Stimulated activated CD4-positive, alpha-beta T cell treated with anti-CD3 and anti-CD28 coated beads, Interleukin-15, amount 100 ng/mL, for 24 hours (primary cell): ENCODE results near the gene PRCD.
"Not testable (repeated sequence)": the region's sequence is repeated elsewhere in the genome, so short reads cannot be mapped to it uniquely, and the experiment has no call there.

Source experiments
- DNase-seq: peaks from one replicate; pipeline ENCODE4 v3.0.0-alpha.2; 2020

PRCD gene

GRCh38 chr17:76558198-76559095 lies 18.6 kb downstream of the PRCD start:
- DNase-seq, result peak; percentile 31

DNA sequence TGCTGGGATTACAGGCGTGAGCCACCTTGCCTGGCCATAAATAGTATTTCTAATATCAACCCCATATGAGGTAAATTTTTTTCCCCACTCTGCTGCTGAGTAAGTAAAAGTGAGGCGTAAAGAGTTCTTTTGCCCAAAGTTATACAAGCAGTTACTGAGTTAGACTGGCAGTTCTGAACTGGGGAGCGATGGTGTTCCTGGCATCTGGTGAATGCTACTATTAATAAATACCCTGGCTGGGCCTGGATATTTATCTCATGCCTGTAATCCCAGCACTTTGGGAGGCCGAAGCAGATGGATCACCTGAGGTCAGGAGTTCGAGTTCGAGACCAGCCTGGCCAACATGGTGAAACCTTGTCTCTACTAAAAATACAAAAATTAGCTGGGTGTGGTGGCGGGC lies 19.6 kb downstream of the PRCD start:
- not testable (repeated sequence) for DNase-seq

DNA sequence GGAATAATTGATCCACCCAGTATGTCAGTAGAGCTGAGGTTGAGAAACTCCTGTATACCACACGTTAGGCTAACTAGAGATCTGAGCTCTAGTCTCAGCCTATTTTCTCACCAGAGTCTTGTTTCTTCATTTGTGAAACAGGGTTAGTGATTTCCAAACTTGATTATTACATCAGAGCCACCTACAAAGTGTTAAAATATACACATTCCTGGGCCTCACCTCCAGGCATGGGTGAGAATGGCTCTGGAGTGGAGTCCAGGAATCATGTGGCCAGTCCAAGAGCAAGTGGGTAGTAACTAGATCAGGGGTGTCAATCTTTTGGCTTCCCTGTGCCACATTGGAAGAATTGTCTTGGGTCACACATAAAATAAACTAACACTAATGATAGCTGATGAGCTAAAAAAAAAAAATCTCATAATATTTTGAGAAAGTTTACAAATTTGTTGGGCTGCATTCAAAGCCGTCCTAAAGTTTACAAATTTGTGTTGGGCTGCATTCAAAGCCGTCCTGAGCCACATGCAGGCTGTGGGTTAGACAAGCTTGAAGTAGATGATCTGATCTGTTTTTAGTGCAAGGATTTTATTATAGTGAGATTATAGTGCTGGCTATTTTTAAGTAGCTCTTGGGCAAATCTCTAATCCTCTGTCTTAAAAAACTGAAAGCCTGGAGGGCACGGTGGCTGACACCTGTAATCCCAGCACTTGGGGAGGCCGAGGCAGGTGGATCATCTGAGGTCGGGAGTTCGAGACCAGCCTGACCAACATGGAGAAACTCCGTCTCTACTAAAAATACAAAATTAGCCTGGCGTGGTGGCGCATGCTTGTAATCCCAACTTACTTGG lies 20.4 kb downstream of the PRCD start:
- no peak for DNase-seq

DNA sequence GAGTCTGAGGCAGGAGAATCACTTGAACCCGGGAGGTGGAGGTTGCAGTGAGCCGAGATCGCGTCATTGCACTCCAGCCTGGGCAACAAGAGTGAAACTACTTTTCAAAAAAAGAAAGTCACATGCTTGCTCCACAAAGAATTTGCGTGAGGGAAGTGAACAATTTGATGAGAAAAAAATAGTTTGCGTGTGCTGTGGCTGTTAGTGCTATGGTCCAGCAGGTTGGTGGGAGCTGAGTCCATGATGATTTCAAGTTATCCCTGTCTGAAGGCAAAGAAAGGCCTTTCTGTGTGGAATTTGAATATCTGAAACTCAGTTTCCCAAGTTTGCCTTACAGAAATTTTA lies 21.0 kb downstream of the PRCD start:
- DNase-seq, result no peak

- no peak for DNase-seq
Observed at GRCh38 chr17:76561332-76561731, 21.5 kb downstream of the PRCD start.

GRCh38 chr17:76561799-76562268 lies 22.0 kb downstream of the PRCD start:
- no peak for DNase-seq

DNA sequence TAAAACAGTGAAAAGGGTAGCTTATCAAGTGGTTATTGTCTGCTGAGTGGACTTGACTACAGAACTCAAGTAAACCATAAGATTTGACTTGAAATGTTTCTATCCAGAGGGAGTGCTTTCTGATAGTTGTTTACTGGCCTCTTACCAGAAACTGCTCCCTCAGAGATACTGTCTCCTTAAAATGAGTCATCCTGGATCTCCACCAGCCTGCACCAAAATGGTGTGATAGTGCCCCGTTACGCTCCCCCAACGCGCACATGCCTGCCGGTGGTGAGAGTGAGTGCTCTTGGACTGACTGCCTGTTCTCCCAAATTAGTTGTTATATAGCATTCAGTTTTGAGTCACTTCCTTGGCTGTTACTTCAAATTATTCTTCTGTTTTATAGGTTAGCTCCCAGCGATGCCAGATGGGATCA lies 22.9 kb downstream of the PRCD start:
- DNase-seq, result no peak

DNA sequence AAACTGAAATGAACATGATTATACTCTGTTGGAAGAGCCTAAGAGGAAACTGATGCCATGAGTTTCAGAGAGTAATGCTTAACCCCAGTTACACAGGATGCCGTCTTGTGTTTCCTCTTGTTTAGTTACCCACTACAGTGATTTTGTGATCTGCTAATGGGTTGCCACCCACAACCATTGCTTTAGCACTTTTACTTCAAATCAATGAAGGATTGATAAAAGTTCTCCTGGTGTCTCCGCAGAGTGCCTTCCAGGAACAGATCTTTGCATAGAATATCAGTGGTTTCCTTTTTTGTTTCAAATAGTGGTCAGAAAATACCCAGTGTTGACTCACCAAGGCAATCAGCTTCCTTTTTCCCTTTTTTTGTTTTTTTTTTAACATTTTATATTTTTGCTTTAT lies 23.5 kb downstream of the PRCD start:
- not testable (repeated sequence) for DNase-seq

DNA sequence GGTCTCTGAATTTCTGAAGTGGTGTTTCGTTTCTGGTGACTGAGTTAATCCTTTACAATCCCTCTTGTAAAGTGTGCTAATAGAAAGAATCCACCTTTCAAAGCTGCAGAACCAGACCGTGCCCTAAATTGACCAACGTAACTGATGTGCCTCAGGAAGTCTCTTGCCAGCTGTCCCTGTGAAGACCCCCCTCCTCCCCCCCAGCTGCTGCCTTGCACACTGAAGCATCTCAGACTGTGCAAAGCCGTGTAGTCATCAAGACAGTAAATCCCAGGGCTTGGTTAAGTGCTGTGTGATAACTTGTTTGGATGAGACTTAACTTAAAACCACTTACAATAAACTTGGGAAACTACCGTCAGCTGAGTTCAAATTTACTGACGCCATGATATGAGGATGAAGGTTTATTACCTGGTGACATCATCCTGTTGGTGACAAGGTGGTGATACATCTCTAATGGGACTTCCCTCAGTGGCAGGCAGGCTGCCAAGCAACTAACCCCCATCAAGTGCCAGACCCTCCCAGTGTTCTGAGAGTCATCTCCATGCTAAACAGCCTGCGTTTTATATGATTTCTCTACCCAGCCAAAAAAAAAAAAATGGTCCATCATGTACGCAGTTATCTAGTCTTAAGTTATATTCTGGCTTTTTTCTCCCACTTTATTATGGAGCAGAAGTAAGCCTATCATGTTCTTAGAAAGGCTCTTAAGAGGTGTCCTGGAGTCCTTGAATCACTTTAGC lies 25.3 kb downstream of the PRCD start:
- peak; percentile 44 for DNase-seq

DNA sequence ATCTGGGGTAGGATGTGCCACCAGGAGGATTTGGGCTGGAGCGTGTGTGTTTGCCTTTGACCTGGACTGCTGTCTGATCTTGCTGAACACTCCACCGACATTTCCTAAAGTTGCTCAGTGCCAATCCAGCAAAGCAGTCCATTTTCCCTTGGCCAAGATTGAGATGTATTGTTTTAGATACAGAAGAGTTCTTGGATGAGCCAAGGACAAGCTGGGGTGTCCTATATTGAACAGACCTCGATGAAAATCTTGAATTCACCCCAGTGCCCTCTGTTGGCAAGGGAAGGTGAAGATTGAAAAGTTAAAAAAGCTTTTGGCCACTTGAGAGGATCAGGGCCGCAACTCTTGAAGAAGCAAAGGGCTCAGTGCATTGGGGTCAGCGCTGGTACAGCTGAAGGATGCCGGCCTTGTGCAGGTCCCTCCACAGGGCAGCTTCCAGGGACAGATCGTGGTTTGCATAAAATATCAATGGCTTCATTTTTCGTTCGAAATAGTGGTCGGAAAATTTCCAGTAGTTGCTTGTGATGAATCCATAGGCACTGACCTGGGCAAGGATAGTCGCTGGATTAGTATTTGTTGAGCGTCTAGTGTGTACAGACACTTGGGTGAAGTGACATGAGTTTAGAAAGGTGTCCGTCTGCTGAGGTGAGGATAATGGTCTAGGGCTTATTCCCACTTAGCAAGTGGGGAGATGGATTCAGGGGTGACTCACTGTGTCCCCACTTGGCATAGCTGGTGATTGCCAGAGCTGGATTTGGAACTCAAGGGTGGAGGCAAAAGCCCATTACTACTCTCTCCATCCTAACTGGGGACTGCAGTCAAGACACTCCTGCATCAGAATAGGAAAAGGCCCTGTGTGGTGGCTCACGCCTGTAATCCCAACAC lies 26.1 kb downstream of the PRCD start:
- DNase-seq, result no peak

GRCh38 chr17:76566613-76566943 lies 26.7 kb downstream of the PRCD start:
- no peak for DNase-seq

- peak; percentile 26 for DNase-seq
Observed at GRCh38 chr17:76566988-76567431, 27.2 kb downstream of the PRCD start.

GRCh38 chr17:76567634-76568432 lies 28.0 kb downstream of the PRCD start:
- DNase-seq, result peak; percentile 27

DNA sequence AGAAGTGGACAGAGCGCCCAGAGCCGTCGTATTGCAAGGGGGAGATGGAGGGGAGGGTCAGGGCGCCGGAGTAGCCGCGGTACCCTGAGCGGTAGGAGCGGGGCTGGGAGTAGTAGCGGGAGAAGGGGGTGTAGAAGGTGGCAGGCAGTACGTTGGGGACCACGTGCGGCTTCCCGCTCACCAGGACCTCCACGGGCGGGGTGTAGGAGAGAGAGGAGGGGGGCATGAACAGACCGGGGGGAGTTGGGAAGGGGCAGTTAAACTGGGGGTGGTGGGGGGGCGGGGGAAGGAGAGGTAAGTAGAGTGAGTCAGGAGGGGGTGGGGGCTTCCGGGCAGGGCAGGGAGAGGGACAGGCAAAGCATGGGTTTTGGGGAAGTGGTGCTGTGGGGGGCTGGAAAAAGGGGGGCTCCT lies 29.0 kb downstream of the PRCD start:
- DNase-seq, result no peak

- no peak for DNase-seq
Observed at GRCh38 chr17:76569607-76570279, 29.9 kb downstream of the PRCD start.

- no peak for DNase-seq
Observed at GRCh38 chr17:76570457-76570856, 30.6 kb downstream of the PRCD start.

- DNase-seq, result no peak
Observed at GRCh38 chr17:76570877-76571471, 31.1 kb downstream of the PRCD start.

- DNase-seq, result no peak
Observed at GRCh38 chr17:76572201-76572910, 32.5 kb downstream of the PRCD start.

- DNase-seq, result no peak
Observed at GRCh38 chr17:76573096-76573495, 33.3 kb downstream of the PRCD start.

GRCh38 chr17:76574166-76574565 lies 34.3 kb downstream of the PRCD start:
- DNase-seq, result no peak
